CD4-positive, alpha-beta T cell treated with Interleukin-4 for 1 hour (primary cell): ENCODE results near the gene CDK11B.
A peak's percentile ranks its signal among the peaks of the same experiment; 100 is the strongest.
"Not testable (repeated sequence)": the region's sequence is repeated elsewhere in the genome, so short reads cannot be mapped to it uniquely, and the experiment has no call there.

Source experiments
- DNase-seq, 2 donors: peaks; one replicate each; pipeline ENCODE4 v3.0.0-alpha.2; 2020 to 2022

The CDK11B gene

GRCh38 chr1:1680912-1681273, 22.1 kb upstream of the CDK11B start:
- no peak for DNase-seq

GRCh38 chr1:1680031-1680911, 21.5 kb upstream of the CDK11B start:
- DNase-seq: no peak

GRCh38 chr1:1678581-1679380, 20.0 kb upstream of the CDK11B start:
- DNase-seq: peak in 1 of 2 donors; percentile 56

- DNase-seq: peak; percentile 54 to 56
Measured at GRCh38 chr1:1677718-1678580, 19.1 kb upstream of the CDK11B start.

GRCh38 chr1:1676087-1676486, 17.3 kb upstream of the CDK11B start:
- DNase-seq: not testable (repeated sequence)

GRCh38 chr1:1675218-1675617, 16.4 kb upstream of the CDK11B start:
- not testable (repeated sequence) for DNase-seq

- DNase-seq: not testable (repeated sequence)
Measured at GRCh38 chr1:1674806-1675205, 16.0 kb upstream of the CDK11B start.

GRCh38 chr1:1672181-1672965, 13.6 kb upstream of the CDK11B start:
- DNase-seq: no peak

GRCh38 chr1:1671365-1672119, 12.7 kb upstream of the CDK11B start:
- no peak for DNase-seq

- no peak for DNase-seq
Measured at GRCh38 chr1:1670866-1671265, 12.1 kb upstream of the CDK11B start.

GRCh38 chr1:1669468-1670440, 10.9 kb upstream of the CDK11B start:
- no peak for DNase-seq

- DNase-seq: no peak
Measured at GRCh38 chr1:1666526-1666925, 7.7 kb upstream of the CDK11B start.

GRCh38 chr1:1665815-1666251, 7.0 kb upstream of the CDK11B start:
- DNase-seq: peak; percentile 23 to 29

GRCh38 chr1:1664941-1665814, 6.4 kb upstream of the CDK11B start:
- no peak for DNase-seq

- not testable (repeated sequence) for DNase-seq
Measured at GRCh38 chr1:1664318-1664717, 5.5 kb upstream of the CDK11B start.

GRCh38 chr1:1662830-1663560, 4.2 kb upstream of the CDK11B start:
- DNase-seq: not testable (repeated sequence)

GRCh38 chr1:1662392-1662791, 3.6 kb upstream of the CDK11B start:
- not testable (repeated sequence) for DNase-seq

GRCh38 chr1:1648265-1648664, 10.5 kb downstream of the CDK11B start:
- DNase-seq: not testable (repeated sequence)
